Gastroesophageal sphincter (tissue), 4 donors: ENCODE data around the gene AGBL1. TPM values are rescaled to one million over a fixed set of nuclear protein-coding genes. Genes with fewer than 3 reads are reported as not detected.

Experiments used
- ATAC-seq: fragments of 150-250 bp; one replicate; pipeline ENCODE4 v1.9.1; 2016; ENCODE audit warnings: mild to moderate bottlenecking, moderate library complexity
- H3K27ac ChIP-seq, 4 donors: fragments of 200-600 bp; sonication (generic) in 3 of 4; 1 replicate in 3 of 4; 2 replicates in 1 of 4; pipeline ENCODE4 v1.5.1; 2016 to 2019
- H3K27me3 ChIP-seq: fragments of 200-600 bp; sonication (generic); one replicate; pipeline ENCODE4 v1.5.1; 2019
- H3K36me3 ChIP-seq, 2 donors: fragments of 200-600 bp; sonication (generic); one replicate each; pipeline ENCODE4 v1.5.1; 2019; ENCODE audit warnings: control low read depth in 1 of 2
- H3K4me1 ChIP-seq, 3 donors: fragments of 200-600 bp; sonication (generic); 1 replicate in 2 of 3; 2 replicates in 1 of 3; pipeline ENCODE4 v1.5.1; 2016 to 2019; ENCODE audit warnings: control low read depth in 2 of 3
- H3K4me3 ChIP-seq, 2 donors: fragments of 200-600 bp; sonication (generic); one replicate each; pipeline ENCODE4 v1.5.1; 2019; ENCODE audit warnings: mild to moderate bottlenecking in 1 of 2, moderate library complexity in 1 of 2
- H3K9me3 ChIP-seq, 3 donors: fragments of 200-600 bp; sonication (generic); one replicate each; pipeline ENCODE4 v1.5.1; 2017 to 2019; ENCODE audit warnings: control low read depth in 2 of 3
- EP300 ChIP-seq: sonication (generic); formaldehyde crosslinking; IDR thresholded peaks from one replicate; pipeline ENCODE4 v1.6.1; 2017; ENCODE audit warnings: antibody characterized with exemption, mild to moderate bottlenecking
- POLR2A ChIP-seq, 2 donors: fragments of 450-650 bp; IDR thresholded peaks; one replicate each; pipeline ENCODE4 v1.6.1; 2017; ENCODE audit warnings: antibody characterized with exemption in 2 of 2, mild to moderate bottlenecking in 2 of 2, moderate library complexity in 1 of 2
- POLR2AphosphoS5 ChIP-seq: sonication (generic); formaldehyde crosslinking; IDR thresholded peaks from one replicate; pipeline ENCODE4 v1.6.1; 2017; ENCODE audit warnings: antibody characterized with exemption
- WGBS, 2 donors: methylation state at CpG; one replicate each; pipeline ENCODE4 v1.1.5; 2018; ENCODE audit warnings: low coverage in 1 of 2; 5-methylcytosine and 5-hydroxymethylcytosine counted together
- total RNA-seq, 4 donors: library from RNA; depleted of rRNA; stranded (reverse); fragments of >200 nt; gene quantifications; one replicate each; pipeline ENCODE4 v1.1.0, GENCODE V29; 2016
- TF ChIP-seq, protein P1 (sequence below), 4 experiments: fragments of 200-600 bp in 2 of 4; fragments of 450-650 bp in 2 of 4; sonication (generic) in 1 of 4; IDR thresholded peaks; one replicate each; pipeline ENCODE4 v1.5.1; 2017 to 2019; ENCODE audit warnings: antibody characterized with exemption in 4 of 4, mild to moderate bottlenecking in 2 of 4, moderate library complexity in 2 of 4

The AGBL1 gene
- total RNA-seq, 4 donors from 2014 or later: 0.12 to 0.13 TPM; not detected in 2

DNA sequence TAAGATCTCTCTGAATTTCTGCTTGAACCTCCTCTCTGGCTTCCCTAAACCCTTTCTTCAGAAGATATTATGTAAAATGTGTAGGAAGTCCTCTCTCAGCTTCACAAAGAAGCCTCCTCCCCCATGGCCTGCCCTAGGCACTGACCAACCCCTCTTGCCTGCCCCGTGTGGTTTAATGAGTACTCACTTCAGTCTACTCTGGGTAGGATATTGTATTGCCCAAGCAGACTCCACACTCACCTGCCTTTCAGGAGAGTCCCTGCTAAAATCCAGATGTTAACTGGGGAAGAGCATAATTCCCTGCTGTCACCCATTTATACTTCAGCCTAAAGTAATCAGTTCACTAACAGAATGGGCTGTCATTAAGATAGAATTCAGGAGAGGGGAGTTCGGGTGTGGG, 2.6 kb upstream of the AGBL1 start:
- TF ChIP-seq EP300 (no peak), POLR2AphosphoS5 (no peak), POLR2A (IDR thresholded peaks at IDR 0.05) (no peak)
- TF ChIP-seq, protein P1, sequence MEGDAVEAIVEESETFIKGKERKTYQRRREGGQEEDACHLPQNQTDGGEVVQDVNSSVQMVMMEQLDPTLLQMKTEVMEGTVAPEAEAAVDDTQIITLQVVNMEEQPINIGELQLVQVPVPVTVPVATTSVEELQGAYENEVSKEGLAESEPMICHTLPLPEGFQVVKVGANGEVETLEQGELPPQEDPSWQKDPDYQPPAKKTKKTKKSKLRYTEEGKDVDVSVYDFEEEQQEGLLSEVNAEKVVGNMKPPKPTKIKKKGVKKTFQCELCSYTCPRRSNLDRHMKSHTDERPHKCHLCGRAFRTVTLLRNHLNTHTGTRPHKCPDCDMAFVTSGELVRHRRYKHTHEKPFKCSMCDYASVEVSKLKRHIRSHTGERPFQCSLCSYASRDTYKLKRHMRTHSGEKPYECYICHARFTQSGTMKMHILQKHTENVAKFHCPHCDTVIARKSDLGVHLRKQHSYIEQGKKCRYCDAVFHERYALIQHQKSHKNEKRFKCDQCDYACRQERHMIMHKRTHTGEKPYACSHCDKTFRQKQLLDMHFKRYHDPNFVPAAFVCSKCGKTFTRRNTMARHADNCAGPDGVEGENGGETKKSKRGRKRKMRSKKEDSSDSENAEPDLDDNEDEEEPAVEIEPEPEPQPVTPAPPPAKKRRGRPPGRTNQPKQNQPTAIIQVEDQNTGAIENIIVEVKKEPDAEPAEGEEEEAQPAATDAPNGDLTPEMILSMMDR (IDR thresholded peaks at IDR 0.05): no peak
- Histone ChIP-seq H3K36me3 (no peaks in the 10 kb centered on the region), H3K4me3 (no peak overlapping the region), H3K4me1 (no peaks in the 10 kb centered on the region), H3K27me3 (peaks cover 26% of the 10 kb centered on the region), H3K9me3 (no peaks in the 10 kb centered on the region), H3K27ac (no peak overlapping the region)
- WGBS, 2 donors: 17 to 38% methylated on average over 1 of the region's 2 CpGs
- no peak for ATAC-seq

DNA sequence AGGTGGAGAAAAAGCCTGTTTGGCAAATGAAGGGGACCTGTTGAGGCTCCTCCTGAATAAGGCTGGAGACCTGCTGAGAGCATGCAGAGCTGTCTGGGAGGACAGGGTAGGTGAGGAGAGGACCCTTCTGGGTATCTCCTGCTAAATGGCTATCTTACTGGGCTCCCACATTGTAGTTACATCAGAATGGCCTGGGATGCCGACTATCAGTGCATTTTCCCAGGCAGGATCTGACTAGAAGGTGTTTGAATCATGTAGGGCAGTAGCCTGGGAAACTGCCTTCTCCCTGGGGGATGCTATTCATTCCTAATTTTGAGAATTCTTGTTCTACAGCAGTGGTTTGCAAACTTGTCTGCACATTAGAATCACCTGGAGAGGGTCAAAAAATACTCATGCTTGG, 631 bp downstream of the AGBL1 start:
- no peak for ATAC-seq
- Histone ChIP-seq H3K4me3 (no peak overlapping the region), H3K27ac (no peak overlapping the region), H3K27me3 (peaks cover 17% of the 10 kb centered on the region), H3K4me1 (peaks cover 0 to 12% (median 0%) of the 10 kb centered on the region in 3 donors), H3K36me3 (no peaks in the 10 kb centered on the region), H3K9me3 (no peaks in the 10 kb centered on the region)
- no peak for TF ChIP-seq POLR2AphosphoS5
- no peak for TF ChIP-seq POLR2A (IDR thresholded peaks at IDR 0.05)
- TF ChIP-seq, protein P1 (IDR thresholded peaks at IDR 0.05): no peak
- TF ChIP-seq EP300: no peak
- WGBS, 2 donors: no CpG with 5 or more reads among the region's 1 CpG

DNA sequence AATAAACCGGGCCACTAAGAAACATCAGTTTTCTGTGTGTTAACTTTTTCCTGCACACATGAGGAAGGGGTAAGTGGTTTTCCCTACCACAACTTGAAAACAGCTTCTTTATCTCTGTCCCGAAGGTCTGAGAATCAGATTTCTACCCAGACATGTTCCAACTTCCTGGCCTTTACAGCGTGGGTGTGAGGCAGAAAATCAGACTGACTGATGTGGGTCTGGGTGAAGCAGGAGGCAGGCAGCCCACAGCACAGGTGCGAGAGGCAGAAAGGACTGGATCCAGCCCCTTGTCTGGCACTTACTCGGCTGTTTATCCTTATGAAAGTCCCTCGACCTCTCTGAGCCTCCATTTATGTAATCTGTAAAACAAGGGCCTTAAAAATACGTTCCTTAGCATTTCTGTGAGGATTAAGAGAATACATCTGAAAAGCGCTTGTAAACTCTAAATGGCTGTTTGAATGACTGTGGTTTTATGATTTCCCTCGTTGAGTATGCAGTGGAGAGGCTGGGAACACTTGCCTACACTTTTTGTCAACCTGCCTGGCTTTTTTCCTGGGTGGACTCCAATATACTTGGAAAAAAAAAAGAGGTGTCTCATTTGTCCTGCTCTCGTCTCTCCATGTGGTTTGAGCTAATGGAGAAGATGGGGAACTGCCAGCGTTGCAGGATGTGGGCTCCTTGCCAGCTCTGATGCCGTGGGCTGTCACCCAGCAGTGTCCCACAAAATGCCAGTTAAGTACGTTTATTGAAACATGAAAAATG, 3.1 kb downstream of the AGBL1 start:
- Histone ChIP-seq H3K27ac (no peak overlapping the region), H3K27me3 (peaks cover 17% of the 10 kb centered on the region), H3K36me3 (no peaks in the 10 kb centered on the region), H3K4me3 (no peak overlapping the region), H3K9me3 (no peaks in the 10 kb centered on the region), H3K4me1 (peaks cover 0 to 12% (median 0%) of the 10 kb centered on the region in 3 donors)
- WGBS, 2 donors: 9 to 33% methylated on average over 9 to 12 of the region's 13 CpGs
- no peak for ATAC-seq
- TF ChIP-seq POLR2A (IDR thresholded peaks at IDR 0.05) (no peak), EP300 (no peak), POLR2AphosphoS5 (peak; percentile 29)
- TF ChIP-seq, protein P1 (IDR thresholded peaks at IDR 0.05): no peak

DNA sequence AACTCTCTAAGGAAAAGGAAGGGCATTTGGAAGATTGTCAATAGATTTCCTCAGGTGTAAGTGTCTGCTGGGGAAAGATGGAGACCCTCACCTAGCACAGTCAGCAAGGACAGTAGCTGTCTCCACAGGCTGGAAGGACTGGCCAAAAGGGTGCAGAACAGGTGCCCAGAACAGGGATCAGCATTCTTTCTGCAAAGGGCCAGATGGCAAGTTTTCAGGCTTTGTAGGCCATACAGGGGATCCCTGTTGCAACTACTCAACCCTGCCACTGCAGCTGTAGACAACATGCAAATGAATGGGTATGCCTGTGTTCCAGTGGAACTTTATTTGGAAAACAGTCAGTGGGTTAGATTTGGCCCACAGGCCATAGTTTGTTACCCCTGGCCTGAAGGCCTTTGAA, 8.1 kb downstream of the AGBL1 start:
- H3K4me3 ChIP-seq: no peak overlapping the region
- H3K27me3 ChIP-seq: no peaks in the 10 kb centered on the region
- TF ChIP-seq EP300 (no peak), POLR2AphosphoS5 (no peak), POLR2A (IDR thresholded peaks at IDR 0.05) (no peak)
- TF ChIP-seq, protein P1 (IDR thresholded peaks at IDR 0.05): no peak
- H3K36me3 ChIP-seq: no peaks in the 10 kb centered on the region
- no peak for ATAC-seq
- H3K9me3 ChIP-seq: no peaks in the 10 kb centered on the region
- H3K4me1 ChIP-seq: peaks cover 0 to 5% (median 0%) of the 10 kb centered on the region in 3 donors
- H3K27ac ChIP-seq: no peak overlapping the region

DNA sequence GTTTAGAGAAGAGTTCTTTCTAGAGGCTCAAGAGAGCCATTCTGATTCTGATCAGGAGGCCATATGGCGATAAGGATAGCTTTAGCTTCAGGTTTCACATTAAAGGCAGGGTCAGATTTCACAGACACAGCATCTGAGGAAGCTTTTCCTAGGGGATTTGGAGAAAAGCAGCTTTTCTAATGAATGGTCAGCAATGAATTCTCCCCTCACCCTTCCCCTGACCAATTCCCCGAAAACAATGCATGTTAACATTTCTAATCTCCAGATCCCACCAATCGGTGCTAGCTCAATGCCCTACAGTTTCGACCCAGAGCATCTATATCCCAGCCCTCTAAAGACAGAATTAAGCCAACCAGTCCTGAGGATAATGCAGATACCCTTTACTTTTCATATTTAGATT, 9.8 kb downstream of the AGBL1 start:
- Histone ChIP-seq H3K4me1 (no peaks in the 10 kb centered on the region), H3K27me3 (no peaks in the 10 kb centered on the region), H3K4me3 (no peak overlapping the region), H3K36me3 (no peaks in the 10 kb centered on the region), H3K9me3 (no peaks in the 10 kb centered on the region), H3K27ac (no peak overlapping the region)
- ATAC-seq: no peak
- WGBS, 2 donors: 48 to 64% methylated on average over 3 to 4 of the region's 4 CpGs
- TF ChIP-seq EP300: no peak
- no peak for TF ChIP-seq POLR2A (IDR thresholded peaks at IDR 0.05)
- TF ChIP-seq, protein P1 (IDR thresholded peaks at IDR 0.05): no peak
- no peak for TF ChIP-seq POLR2AphosphoS5
